ENCODE measurements around the gene TXLNA. TPM values are rescaled to one million over a fixed set of nuclear protein-coding genes. Genes with fewer than 3 reads are reported as not detected.

The TXLNA gene
- total and polyA plus RNA-seq, 2 experiments from 2014 or later: 15.2 to 52.1 TPM

DNA sequence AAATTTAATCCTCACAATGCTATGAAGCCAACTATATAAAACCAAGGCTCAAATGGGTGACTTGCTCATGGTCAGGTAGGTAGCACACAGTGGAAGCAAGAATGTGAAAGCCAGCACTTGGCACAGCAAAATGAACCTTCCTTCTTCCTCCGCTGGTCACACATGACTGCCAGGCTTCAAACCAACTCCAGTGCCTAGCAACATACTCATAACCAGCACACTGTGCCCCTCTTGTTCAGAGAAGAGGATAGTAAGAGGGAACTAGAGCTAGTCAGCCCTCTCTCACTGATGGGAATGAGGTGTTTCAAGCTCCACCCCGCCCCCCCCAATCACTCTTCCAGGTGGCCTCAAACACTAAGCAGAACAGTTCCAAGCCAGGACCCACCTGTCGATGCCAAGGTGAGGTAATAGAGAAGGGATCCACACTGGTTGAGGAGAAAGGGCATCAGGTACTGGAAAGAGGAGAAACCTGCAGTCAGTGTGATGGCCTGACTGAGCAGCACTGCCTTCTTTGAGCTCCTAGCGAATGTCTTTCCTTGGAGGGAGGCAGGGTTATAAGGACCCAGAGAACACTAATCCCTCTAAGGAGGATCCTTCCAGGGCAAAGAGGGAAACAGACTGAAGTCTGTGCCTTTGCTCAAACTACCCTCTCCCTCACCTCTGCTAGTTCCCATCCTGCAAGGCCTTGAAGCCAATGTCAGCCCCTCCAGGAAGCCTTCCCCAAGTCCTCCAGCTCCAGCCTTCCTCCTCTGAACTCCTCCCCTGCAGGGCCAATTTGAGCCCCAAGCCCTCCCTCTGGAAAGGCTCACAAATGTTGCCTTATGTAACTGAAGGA is 41.5 kb downstream of the TXLNA start (continued):
- TF ChIP-seq, protein P1, sequence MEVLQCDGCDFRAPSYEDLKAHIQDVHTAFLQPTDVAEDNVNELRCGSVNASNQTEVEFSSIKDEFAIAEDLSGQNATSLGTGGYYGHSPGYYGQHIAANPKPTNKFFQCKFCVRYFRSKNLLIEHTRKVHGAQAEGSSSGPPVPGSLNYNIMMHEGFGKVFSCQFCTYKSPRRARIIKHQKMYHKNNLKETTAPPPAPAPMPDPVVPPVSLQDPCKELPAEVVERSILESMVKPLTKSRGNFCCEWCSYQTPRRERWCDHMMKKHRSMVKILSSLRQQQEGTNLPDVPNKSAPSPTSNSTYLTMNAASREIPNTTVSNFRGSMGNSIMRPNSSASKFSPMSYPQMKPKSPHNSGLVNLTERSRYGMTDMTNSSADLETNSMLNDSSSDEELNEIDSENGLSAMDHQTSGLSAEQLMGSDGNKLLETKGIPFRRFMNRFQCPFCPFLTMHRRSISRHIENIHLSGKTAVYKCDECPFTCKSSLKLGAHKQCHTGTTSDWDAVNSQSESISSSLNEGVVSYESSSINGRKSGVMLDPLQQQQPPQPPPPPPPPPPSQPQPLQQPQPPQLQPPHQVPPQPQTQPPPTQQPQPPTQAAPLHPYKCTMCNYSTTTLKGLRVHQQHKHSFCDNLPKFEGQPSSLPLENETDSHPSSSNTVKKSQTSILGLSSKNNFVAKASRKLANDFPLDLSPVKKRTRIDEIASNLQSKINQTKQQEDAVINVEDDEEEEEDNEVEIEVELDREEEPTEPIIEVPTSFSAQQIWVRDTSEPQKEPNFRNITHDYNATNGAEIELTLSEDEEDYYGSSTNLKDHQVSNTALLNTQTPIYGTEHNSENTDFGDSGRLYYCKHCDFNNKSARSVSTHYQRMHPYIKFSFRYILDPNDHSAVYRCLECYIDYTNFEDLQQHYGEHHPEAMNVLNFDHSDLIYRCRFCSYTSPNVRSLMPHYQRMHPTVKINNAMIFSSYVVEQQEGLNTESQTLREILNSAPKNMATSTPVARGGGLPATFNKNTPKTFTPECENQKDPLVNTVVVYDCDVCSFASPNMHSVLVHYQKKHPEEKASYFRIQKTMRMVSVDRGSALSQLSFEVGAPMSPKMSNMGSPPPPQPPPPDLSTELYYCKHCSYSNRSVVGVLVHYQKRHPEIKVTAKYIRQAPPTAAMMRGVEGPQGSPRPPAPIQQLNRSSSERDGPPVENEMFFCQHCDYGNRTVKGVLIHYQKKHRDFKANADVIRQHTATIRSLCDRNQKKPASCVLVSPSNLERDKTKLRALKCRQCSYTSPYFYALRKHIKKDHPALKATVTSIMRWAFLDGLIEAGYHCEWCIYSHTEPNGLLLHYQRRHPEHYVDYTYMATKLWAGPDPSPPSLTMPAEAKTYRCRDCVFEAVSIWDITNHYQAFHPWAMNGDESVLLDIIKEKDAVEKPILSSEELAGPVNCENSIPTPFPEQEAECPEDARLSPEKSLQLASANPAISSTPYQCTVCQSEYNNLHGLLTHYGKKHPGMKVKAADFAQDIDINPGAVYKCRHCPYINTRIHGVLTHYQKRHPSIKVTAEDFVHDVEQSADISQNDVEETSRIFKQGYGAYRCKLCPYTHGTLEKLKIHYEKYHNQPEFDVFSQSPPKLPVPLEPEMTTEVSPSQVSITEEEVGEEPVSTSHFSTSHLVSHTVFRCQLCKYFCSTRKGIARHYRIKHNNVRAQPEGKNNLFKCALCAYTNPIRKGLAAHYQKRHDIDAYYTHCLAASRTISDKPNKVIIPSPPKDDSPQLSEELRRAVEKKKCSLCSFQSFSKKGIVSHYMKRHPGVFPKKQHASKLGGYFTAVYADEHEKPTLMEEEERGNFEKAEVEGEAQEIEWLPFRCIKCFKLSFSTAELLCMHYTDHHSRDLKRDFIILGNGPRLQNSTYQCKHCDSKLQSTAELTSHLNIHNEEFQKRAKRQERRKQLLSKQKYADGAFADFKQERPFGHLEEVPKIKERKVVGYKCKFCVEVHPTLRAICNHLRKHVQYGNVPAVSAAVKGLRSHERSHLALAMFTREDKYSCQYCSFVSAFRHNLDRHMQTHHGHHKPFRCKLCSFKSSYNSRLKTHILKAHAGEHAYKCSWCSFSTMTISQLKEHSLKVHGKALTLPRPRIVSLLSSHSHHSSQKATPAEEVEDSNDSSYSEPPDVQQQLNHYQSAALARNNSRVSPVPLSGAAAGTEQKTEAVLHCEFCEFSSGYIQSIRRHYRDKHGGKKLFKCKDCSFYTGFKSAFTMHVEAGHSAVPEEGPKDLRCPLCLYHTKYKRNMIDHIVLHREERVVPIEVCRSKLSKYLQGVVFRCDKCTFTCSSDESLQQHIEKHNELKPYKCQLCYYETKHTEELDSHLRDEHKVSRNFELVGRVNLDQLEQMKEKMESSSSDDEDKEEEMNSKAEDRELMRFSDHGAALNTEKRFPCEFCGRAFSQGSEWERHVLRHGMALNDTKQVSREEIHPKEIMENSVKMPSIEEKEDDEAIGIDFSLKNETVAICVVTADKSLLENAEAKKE (CRISPR knock-in tag; IDR thresholded peaks at IDR 0.05): no peak
- TF ChIP-seq NANOG (IDR thresholded peaks at IDR 0.05; ENCODE audit: borderline replicate concordance): no peak
- no peak for TF ChIP-seq CREB1 (CRISPR knock-in tag; IDR thresholded peaks at IDR 0.05; ENCODE audit: low read depth)
- TF ChIP-seq ZNF114 (CRISPR knock-in tag; IDR thresholded peaks at IDR 0.05): no peak
- TF ChIP-seq, protein P2, sequence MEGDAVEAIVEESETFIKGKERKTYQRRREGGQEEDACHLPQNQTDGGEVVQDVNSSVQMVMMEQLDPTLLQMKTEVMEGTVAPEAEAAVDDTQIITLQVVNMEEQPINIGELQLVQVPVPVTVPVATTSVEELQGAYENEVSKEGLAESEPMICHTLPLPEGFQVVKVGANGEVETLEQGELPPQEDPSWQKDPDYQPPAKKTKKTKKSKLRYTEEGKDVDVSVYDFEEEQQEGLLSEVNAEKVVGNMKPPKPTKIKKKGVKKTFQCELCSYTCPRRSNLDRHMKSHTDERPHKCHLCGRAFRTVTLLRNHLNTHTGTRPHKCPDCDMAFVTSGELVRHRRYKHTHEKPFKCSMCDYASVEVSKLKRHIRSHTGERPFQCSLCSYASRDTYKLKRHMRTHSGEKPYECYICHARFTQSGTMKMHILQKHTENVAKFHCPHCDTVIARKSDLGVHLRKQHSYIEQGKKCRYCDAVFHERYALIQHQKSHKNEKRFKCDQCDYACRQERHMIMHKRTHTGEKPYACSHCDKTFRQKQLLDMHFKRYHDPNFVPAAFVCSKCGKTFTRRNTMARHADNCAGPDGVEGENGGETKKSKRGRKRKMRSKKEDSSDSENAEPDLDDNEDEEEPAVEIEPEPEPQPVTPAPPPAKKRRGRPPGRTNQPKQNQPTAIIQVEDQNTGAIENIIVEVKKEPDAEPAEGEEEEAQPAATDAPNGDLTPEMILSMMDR (conservative IDR thresholded peaks at IDR 0.05; ENCODE audit: low read depth in 2 of 2): no peak
- TF ChIP-seq EZH2 (IDR thresholded peaks at IDR 0.05; ENCODE audit: low read depth, unreplicated experiment): no peak
- TF ChIP-seq, protein P3, sequence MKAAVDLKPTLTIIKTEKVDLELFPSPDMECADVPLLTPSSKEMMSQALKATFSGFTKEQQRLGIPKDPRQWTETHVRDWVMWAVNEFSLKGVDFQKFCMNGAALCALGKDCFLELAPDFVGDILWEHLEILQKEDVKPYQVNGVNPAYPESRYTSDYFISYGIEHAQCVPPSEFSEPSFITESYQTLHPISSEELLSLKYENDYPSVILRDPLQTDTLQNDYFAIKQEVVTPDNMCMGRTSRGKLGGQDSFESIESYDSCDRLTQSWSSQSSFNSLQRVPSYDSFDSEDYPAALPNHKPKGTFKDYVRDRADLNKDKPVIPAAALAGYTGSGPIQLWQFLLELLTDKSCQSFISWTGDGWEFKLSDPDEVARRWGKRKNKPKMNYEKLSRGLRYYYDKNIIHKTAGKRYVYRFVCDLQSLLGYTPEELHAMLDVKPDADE (IDR thresholded peaks at IDR 0.05): no peak
- TF ChIP-seq STAT1 (IDR thresholded peaks at IDR 0.05; ENCODE audit: unreplicated experiment): no peak

Measured in GM23338 (cell line).